Ammon's horn (tissue), 1 donor: ENCODE data around the gene CETN3.

Source experiments
- DNase-seq: peaks from one replicate; pipeline ENCODE4 v3.0.0-alpha.2; 2016; ENCODE audit warnings: low spot score

CETN3 gene

DNA sequence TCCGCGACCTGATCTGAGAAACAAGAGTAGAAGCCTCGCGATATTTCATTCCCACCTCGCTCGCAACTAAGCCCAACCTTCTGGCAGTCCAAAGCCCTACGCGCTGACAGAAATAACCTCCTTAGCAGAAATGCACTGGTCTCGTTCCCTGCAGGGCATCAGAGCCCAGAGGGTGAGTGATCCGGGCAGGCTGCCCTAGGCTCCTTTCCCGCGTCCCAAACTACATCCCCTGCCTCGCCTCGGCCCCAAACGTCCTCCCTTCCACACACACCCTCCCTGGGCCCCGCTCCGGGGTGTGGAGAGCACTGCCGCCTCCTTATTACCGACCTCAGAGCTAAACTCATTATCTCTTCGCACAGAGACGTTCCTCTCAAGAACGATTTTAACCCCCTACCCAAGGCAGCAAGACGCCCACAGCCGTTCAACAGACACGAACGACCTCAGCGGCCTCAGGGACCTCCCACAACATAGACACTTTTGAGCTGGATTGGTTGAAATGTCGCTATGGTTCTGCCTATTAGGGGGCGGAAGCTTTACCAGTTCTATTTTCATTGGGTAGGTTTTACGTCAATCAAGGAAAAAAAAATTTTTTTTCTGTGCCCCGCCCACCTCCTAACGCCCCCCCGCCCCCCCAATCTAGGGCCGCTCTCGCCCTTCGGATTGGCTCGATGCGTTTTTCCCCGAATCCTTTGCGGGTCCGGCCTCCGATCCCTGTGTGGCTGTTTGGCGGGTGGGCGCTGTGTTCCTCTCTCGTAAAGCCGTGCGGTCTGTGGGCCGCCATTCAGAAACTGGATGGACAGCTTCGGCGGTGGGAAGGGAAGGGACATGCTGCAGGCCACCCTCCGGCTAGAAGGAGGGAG is at the start of gene CETN3:
Gene CETN3, minus strand, starts transcription at position 439 of the 860 bp plus-strand sequence. Its CDS starts 95 bp downstream, at position 344.
- peak; percentile 98 for DNase-seq

DNA sequence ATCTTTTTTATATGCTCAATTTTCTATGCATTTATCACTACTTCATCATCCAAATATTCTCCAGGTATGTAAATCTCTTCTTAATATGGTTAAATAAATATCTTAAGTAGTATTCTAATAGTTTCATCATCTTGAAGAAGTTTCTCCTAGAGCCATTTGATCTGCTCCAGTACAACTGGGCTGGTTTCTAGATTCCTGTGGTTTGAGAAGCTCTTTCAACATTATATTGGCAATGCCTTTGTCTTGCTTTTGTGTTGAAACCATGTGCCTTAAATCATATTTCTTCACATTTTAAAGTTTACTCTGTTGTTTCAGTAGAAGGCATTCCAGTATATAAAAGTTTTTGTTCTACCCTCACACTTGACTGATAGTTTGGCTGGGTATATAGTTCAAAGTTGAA is 37.4 kb upstream of the CETN3 start:
- no peak for DNase-seq

DNA sequence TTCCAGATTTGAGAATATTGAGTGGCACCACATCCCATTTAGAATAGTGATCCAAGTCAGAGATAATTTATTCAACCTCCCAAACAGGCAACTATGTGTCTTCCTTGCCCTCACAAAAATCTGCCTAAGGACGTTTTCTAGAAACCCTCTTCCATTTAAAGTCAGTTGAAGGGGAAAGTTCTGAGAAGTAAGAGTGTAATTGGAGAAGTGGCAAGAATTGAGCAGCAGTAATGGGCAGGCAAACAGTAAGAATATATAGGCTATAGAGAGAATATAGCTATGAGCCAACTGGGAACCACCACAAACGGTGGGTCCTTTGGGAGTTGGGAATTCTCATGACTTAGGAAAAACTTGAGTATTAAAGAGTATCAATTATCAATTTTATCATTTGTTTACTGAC is 31.1 kb upstream of the CETN3 start:
- no peak for DNase-seq

DNA sequence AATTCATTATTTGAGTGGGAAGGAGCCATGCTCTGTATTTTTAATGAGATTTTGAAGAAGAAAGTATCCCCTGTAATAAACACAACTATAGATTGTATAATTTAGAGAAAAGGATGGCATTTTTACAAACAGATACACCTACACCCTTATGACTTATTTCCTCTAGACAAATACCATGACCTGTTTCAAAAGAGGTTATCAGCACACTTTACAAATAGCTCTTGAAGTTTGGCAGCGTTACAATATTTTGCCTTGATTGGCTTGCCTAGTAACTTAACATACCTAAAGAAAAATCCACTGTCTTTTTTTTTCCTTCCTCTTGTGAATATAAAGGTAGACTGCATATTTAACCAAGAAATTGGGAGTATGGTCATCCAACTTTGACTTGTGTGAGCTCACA is 28.5 kb upstream of the CETN3 start:
- no peak for DNase-seq

DNA sequence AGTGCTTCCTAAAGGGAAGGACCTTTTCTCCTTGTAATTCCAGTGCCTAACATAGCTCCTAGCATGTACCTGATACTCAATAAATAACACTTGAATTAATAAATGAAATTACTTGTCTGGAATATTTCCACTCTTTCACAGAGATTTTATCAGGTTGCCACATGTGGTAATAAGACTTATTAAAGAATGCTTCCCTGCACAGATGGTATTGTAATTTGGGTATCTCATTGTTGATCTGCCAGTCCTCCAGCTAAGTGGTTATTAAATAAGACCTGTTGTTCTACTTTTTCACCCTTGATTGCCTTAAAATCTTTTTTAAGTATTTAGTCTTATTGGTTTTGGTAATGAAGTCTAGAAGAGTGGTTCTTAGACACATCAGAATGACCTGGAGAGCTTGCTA is 28.1 kb upstream of the CETN3 start:
- no peak for DNase-seq

DNA sequence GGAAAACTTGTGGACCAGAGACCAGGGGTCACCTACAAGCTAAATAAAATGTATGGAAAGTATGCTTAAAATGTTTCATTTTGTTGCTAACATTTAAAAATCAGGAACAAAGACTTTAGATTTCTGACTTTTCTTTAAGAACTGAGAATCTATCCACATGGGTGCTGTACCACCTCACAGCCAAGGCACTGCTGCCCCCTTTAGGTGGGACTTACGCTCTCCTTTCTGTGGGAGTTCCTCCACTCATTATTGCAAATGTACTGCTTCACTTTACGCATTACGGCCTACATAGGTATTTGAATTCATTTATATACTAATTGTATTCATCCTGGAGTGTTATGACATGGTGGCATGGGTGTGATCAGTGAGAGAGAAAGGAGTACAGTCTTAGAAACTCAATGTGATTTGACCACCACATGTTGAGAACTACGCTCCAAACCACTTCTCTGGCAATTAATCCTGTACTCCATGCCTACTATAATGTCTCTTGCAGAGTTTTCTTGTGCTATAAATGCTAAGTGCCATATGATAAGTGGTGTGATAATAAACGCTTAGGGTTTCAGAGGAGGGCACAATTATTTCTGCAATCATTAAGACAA is 24.7 kb upstream of the CETN3 start:
- DNase-seq = peak; percentile 74

DNA sequence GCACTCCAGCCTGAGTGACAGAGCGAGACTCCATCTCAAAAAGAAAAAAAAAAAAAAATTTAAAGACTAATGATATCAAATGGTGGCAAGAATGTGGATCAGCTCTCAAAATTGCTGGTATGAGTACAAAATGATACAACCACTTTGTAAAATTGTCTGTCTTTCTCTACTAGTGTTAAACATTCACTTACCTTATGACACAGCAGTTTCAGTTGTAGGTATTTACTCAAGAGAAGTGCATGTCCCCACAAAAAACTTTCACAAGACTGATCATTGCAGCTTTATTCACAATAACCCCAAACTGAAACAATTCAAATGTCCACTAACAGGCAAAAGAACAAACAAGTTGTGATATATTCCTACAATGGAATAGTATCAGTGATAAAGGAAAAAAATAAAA is 14.7 kb upstream of the CETN3 start:
- no peak for DNase-seq

DNA sequence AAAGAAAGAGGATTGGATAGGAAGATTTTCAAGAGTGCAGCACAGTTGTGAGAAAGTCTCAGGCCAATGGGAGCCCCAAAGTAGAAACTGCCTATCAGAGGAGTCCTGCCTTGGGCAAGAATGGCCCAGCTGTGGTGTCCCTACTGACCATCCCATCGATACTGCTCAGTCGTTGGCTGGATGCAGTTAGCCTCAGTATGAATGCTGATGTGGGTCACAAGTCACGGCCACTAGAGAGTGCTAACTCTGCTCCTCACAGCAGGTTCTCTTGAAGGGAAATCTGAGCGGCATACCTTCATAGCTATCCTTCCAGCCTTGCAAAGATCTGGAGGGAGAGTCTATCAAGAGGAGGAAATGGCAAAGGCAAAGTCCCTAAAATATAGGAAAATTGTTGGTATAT is 11.6 kb upstream of the CETN3 start:
- peak; percentile 8 for DNase-seq

DNA sequence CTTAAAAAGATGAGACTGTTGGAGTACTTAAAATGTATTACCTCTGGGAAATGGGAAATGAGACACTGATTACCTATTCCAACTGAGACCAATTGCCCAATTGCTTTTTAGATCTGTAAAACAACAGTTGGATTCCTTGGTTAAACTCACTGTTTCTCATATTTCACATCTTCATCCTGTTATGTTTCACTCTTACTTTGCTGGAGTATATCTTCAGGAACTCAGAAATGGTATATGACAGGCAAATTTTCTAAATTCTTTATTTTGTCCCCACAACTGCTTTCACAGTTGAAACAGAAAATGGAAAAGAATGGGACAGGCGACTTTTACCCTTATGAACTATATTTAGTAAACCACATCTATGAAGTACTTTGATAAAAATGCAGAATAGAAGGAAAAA is 8.7 kb upstream of the CETN3 start:
- DNase-seq = no peak

DNA sequence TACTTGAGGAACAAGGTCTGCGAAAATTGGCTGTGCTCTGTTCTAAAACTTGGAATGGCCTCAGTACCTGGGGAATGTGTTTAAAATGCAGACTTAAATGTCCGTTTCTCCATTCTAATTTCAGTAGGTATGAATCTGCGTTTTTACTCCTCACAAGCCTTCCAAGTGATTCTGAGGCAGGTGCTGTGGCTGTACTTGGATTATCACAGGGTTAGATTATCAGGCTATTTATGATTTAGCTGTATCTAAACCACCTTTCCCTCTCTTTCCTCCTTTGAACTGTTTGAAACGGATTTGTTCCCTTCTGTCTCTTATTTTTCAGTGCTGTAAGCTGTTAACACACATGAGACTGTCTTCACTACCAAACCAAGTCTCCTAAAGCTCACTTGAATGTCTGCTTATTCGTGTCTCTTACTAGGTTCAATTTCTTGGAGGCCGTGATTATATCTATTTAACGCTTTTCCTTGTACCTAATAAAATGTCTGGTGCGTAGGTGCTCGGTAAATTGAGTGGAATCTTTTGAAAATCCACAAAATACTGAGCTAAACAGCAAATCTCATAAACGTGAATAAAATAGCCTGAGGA is 714 bp upstream of the CETN3 start:
- peak; percentile 16 for DNase-seq

DNA sequence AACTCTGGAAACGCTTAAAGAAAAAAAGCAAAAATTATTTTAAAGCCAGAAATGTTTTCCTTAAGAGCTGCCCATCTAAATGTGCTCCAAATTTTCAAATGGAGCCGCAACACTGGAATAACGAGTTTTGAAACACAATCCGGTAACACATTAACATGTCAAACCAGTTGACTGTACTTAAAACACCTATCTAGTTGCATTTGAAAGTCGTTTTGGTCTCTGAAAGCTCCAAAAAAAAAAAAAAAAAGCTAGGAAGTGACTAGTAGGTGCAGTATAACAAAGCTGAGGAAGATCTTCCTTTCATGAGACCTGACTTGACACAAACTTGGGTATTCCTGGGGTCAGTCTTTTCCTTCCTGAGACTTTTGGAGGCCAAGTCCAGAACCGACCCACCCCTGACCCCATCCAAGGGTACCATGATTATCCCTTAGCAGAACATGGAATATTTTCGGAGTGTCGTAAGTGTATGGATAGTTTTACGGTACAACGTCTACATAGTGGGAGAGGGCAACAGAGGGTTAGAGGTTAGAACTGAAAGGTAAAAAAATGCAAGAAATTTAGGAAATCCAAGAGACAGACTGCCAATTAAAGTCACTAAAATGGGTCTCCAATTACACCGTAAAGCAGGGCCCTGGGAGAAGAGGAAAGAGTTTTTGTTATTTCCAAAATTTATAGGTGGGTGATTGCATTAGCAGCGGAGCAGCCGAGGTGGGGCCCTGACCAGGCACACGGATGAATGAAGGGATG is 812 bp downstream of the CETN3 start:
- DNase-seq = no peak

DNA sequence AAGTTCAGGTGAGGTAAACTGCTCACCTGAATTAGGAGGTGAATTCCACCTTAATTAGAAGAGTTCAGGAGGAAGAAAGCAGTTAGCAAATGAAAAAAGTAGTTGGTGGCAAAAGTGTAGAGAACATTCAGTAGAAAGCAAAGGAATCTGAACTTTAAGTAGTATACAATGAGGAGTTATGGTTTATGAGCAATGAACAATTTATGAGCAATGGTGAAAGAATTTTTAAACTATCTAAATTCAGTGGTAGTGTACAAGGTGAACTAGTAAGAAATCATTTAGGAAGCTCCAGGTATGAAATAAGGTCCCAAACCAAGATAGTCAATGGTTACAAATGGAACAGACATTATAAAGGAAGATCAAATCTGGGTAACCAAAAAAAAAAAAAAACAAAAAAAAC is 3.1 kb downstream of the CETN3 start:
- DNase-seq = no peak

DNA sequence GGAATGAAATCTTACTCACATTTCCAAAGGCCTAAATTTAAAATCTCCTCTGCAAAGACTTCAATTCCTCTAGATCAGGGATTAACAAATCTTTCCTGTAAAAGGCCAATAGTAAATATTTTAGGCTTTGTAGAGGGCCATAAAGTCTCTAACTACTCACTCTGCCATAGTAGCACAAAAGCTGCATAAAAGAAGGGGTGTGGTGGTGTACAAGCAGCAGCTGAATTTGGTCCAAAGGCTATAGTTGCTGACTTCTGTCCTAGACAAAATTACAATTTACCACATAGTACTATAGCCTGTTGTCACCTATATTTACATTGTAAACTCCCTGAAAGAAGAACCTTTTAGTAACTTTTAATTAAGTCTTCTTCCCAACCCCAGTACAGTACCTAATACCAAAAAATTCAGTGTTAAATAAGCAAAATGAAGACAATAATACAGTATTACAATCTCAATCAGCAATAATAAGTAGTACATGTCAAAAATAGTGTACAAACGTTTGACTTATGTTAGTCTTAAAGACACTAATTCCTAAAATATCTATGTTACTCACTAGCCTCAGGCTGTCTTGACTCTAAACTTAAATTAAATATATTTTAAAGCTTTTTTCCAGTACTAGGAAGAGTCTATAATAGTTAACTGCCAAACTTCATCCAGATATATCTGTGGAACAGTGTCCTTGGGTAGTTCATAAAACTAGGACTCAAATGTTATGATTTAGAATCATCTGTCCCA is 6.9 kb downstream of the CETN3 start:
- DNase-seq = no peak

DNA sequence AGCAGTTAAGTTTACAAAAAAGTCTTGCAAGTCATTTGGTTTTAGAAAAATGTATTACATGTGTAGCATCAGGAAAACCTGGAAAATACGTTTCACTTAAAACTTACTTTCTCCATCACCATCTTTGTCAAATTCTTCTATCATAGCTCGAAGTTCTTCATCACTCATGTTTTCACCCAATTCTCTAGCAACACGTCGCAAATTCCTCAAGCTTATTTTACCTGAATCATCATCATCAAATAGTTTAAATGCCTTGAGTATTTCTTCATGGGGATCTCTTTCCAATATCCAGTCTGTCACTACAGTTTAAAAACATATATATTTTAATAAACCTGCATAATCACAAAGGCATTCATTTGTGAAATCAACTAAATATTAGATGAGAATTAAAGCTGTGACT is 10.3 kb downstream of the CETN3 start:
- DNase-seq = no peak

DNA sequence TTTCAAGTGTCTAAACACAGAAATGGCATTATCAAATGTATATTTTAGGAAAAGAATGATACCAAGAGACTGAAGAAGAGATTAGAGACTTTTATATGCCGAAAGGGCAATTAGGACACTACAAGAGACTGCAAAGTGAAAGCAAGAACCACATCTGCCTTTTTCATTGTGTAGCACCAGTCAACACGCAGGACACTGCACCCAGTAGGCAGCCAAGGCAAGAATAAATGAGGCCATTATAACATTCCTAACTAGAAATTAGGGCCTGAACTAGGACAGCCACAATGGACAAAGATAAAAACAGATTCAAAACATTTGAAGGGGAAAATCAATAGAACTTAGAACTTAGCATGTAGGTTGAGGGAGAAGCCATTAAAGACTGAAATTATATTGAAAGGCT is 10.8 kb downstream of the CETN3 start:
- DNase-seq = peak; percentile 75

DNA sequence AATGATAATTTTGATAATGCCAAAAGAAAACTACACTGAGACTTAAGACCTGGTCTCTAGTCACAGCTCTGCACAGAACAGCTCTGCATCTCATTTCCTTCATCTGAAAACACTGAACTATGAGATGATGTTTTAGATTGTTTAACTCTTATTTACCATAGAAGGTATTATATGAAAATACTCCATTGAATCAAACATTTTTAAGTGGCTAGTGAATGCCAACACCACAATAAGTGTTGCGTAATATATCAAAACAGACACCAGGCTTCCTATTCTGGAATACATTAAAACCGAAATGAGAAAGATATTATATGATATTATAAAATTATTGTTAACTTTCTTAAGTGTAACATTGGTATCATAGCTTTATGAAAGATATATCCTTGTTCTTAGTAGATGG is 14.6 kb downstream of the CETN3 start:
- DNase-seq = no peak

DNA sequence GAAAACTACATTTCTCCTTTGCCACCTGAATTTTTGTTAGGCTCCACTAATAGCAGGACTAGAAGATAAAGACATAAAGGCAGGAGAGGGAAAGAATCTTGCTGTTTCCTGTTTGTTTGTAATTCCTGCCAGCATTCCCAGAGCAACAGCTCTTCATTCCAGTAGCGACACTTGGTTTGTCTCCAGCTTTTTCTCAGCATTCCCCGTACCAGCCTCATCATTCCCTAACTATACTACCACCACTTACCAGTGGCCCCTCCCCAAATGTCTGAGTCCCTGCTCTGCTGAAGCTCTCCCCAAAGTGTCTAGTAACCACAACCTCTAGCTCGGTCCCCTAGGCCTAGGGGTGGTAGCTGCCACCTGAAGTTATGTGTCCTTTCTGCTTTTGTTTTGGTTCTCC is 18.6 kb downstream of the CETN3 start:
- DNase-seq = no peak

DNA sequence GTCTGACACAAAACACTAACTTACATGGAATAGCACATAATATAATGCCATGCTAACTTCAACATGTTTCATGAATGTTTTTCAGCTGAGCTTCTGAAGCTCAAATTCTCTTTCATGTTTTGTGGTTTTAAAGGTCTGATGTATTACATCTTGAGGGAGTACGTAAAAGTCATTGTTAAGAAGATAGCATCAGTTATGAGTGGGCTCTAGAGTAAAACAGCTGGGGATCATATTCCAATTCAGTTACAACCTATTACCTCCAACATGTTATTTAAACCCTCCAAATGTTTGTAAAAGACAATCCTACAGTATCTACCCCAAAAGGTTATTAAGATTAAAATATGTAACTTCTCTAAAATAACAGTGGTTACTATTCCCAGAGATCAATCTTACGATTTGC is 19.2 kb downstream of the CETN3 start:
- DNase-seq = no peak

DNA sequence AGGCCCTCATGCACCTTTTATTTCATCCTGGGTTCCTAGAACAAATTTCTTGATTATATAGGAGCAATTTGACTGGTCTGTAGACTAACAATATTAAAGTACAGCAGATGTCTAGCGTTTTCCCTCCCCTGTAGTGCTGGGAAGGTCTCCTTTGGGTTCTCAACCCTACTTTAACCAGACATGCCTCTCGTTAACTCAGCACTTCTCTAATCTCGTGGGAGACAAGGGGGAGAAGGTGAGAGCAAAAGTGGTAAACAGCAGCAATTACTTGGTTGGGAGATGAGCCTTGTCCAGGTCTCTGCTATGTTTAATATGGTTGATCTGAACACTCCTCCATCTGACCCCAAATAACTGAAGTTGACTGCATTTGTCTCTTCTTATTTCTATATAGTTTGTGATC is 22.0 kb downstream of the CETN3 start:
- no peak for DNase-seq

DNA sequence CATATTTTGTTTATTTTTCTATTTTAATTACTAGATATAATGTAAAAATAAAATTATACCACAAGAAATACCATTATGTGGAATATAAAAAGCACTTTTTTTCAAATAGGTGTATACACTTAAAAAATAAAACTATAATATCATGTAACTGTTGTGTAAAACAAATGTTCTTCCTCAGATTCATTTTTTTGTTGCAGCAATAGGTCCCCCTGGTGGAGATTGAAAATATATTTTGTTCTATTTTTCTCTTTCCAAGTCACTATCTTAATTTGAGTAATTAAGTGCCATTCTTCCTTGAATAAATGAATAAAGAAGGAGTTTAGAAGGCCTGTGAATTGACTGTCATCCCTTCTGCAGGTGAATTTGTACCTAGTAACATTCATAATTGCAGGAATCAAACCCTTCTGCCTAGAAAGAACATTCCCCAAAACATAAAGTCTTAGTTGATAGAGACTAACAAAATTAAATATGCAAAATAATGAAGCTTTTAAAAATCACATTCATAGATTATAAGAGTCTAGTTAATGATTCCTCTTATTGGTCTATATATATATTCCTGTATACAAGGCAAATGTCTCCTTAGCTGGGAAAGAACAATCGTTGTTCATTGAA is 23.4 kb downstream of the CETN3 start:
- DNase-seq = no peak

DNA sequence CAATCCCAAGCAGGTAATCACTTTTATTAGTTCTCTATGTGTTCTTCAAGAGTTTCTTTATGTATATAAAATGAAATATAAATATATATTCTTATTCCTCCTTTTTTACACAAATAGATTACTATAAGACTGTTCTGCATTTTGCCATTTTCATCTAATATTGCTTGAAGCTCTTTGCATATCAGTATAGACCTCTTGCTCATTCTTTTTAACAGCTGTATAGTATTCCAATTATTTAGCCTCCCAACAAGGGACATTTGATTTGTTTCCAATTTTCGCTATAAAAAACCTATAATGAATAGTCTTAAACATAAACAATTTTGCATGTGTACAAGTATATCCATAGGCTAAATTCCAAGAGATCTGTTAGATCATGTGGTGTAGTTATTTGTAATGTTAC is 25.2 kb downstream of the CETN3 start:
- no peak for DNase-seq

DNA sequence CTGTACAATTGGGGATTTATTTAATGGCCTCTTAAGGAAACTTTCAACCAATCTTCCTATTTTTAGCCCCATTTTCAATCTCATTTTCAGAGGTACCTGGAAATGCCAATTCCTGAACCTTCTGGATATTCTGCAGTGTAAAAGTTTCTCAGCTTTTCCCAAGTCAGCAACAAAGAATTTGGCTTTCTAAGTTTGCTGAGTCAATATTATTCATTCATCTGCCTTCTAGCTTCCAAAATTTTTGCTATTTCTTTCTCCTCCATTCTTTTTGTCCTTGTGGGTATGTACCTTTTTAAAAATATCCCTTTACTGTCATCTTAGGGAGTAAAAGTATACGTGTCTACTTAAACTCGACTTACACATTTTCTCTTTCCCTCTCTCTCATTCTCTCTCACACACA is 25.7 kb downstream of the CETN3 start:
- DNase-seq = no peak
